Ishikawa (cell line): Measurements from ENCODE around the gene RXRA.

ENCODE experiments used
- EP300 ChIP-seq: IDR thresholded peaks from 2 replicates; pipeline ENCODE4 v1.6.1; 2012; ENCODE audit warnings: borderline replicate concordance
- NFIC ChIP-seq: IDR thresholded peaks from 2 replicates; pipeline ENCODE4 v1.6.1; 2012
- RAD21 ChIP-seq: IDR thresholded peaks from 2 replicates; pipeline ENCODE4 v1.6.1; 2012; ENCODE audit warnings: low read depth
- TCF12 ChIP-seq: IDR thresholded peaks from 2 replicates; pipeline ENCODE4 v1.6.1; 2012; ENCODE audit warnings: low read depth
- YY1 ChIP-seq: IDR thresholded peaks from 2 replicates; pipeline ENCODE4 v1.6.1; 2012; ENCODE audit warnings: low read depth
- TF ChIP-seq, protein P1 (sequence below): IDR thresholded peaks from 2 replicates; pipeline ENCODE4 v1.6.1; 2012; ENCODE audit warnings: low read depth, mild to moderate bottlenecking
- TF ChIP-seq, protein P2 (sequence below): IDR thresholded peaks from 2 replicates; pipeline ENCODE4 v1.6.1; 2012

DNA sequence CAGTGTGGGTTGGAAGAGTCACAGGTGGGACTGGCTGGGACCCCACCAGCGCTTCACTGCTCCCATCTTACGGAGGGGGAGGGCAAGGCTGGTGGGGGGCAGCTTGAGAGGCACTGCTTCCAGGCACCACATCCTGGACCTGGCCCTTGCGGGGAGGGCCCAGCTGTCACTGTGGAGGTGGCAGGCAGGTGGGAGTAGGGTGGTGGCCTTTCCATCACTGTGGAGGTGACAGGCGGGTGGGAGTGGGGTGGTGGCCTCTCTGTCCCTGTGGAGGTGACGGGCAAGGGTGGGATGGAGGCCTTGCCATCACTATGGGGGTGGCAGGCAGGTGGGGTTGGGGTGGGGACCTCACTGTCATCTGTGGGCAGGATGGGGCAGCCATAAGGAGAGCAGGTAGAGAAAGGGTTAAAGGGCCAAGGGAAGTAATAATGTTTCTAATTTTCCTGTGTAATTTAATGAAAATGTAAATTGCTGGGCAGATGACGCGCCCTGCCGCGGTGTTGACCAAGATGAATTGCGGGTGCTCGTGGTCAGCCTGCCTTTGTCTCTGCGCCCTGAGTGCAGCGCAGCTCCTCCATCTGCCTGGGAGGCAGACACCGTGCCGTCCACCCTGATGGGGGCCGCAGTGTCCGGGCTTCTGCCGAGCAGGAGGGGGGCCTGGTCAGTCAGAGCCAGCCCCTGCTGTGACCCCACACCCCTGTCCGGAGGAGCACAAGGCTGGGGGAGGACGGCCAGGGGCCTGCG, 20.8 kb downstream of the RXRA start:
- TF ChIP-seq EP300, result no peak
- TF ChIP-seq RAD21, result no peak
- TF ChIP-seq, protein P1, sequence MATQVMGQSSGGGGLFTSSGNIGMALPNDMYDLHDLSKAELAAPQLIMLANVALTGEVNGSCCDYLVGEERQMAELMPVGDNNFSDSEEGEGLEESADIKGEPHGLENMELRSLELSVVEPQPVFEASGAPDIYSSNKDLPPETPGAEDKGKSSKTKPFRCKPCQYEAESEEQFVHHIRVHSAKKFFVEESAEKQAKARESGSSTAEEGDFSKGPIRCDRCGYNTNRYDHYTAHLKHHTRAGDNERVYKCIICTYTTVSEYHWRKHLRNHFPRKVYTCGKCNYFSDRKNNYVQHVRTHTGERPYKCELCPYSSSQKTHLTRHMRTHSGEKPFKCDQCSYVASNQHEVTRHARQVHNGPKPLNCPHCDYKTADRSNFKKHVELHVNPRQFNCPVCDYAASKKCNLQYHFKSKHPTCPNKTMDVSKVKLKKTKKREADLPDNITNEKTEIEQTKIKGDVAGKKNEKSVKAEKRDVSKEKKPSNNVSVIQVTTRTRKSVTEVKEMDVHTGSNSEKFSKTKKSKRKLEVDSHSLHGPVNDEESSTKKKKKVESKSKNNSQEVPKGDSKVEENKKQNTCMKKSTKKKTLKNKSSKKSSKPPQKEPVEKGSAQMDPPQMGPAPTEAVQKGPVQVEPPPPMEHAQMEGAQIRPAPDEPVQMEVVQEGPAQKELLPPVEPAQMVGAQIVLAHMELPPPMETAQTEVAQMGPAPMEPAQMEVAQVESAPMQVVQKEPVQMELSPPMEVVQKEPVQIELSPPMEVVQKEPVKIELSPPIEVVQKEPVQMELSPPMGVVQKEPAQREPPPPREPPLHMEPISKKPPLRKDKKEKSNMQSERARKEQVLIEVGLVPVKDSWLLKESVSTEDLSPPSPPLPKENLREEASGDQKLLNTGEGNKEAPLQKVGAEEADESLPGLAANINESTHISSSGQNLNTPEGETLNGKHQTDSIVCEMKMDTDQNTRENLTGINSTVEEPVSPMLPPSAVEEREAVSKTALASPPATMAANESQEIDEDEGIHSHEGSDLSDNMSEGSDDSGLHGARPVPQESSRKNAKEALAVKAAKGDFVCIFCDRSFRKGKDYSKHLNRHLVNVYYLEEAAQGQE, result no peak
- TF ChIP-seq, protein P2, sequence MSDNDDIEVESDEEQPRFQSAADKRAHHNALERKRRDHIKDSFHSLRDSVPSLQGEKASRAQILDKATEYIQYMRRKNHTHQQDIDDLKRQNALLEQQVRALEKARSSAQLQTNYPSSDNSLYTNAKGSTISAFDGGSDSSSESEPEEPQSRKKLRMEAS, result no peak
- no peak for TF ChIP-seq YY1
- TF ChIP-seq TCF12, result no peak
- TF ChIP-seq NFIC, result no peak
